ENCODE measurements around the gene ARHGAP10. TPM values are rescaled to one million over a fixed set of nuclear protein-coding genes. Genes with fewer than 3 reads are reported as not detected.
A peak's percentile ranks its signal among the peaks of the same experiment; 100 is the strongest.
"Not testable (repeated sequence)": the region's sequence is repeated elsewhere in the genome, so short reads cannot be mapped to it uniquely, and the experiment has no call there.

ARHGAP10 gene
- total RNA-seq, 4 donors from 2014 or later, result 153 to 404 (median 215) TPM

DNA sequence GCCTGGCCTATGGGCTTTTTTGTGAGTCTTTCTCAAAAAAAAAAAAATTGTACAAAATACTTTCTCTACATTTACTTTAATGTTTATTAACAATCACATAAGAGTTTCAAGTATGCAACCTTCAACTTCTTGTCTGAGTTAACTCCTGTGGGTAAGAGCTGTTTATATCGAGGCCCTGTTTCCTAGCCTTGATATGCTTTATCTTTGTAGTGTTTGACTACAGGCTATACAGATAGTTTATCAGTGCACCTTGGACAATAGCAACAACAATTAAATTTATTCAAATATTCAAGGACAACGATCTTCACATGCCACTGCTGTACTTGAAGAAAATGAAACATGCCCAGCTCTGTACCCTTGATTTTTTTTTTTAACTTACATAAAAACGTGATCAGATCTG is 178.4 kb downstream of the ARHGAP10 start:
- Histone ChIP-seq H3K27me3 (no peaks in the 10 kb centered on the region), H3K36me3 (peaks cover 0 to 87% of the 10 kb centered on the region in 2 donors), H3K9me3 (no peaks in the 10 kb centered on the region), H3K4me1 (no peaks in the 10 kb centered on the region), H3K4me3 (no peak overlapping the region), H3K27ac (no peak overlapping the region)
- no peak for TF ChIP-seq POLR2A (IDR thresholded peaks at IDR 0.05)
- no peak for TF ChIP-seq POLR2AphosphoS5 (IDR thresholded peaks at IDR 0.05)
- TF ChIP-seq, protein P1, sequence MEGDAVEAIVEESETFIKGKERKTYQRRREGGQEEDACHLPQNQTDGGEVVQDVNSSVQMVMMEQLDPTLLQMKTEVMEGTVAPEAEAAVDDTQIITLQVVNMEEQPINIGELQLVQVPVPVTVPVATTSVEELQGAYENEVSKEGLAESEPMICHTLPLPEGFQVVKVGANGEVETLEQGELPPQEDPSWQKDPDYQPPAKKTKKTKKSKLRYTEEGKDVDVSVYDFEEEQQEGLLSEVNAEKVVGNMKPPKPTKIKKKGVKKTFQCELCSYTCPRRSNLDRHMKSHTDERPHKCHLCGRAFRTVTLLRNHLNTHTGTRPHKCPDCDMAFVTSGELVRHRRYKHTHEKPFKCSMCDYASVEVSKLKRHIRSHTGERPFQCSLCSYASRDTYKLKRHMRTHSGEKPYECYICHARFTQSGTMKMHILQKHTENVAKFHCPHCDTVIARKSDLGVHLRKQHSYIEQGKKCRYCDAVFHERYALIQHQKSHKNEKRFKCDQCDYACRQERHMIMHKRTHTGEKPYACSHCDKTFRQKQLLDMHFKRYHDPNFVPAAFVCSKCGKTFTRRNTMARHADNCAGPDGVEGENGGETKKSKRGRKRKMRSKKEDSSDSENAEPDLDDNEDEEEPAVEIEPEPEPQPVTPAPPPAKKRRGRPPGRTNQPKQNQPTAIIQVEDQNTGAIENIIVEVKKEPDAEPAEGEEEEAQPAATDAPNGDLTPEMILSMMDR (IDR thresholded peaks at IDR 0.05), result no peak
- no peak for TF ChIP-seq EP300 (IDR thresholded peaks at IDR 0.05)
- no peak for ATAC-seq
- WGBS, 2 donors (ENCODE audit: low coverage in 1 of 2), result 77 to 81% methylated on average over 3 of the region's 3 CpGs

DNA sequence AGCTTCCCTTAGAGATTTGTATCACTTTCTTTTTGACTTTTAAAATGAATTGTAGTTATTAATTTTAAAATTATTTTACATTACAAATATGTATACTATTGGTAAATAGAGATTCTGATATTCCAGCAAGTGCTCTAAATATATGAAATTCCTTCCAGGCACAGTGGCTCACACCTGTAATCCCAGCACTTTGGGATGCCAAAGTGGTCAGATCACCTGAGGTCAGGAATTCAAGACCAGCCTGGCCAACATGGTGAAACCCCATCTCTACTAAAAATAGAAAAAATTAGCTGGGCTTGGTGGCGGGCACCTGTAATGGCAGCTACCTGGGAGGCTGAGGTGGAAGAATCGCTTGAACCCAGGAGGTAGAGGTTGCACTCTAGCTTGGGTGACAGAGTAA is 180.2 kb downstream of the ARHGAP10 start:
- H3K9me3 ChIP-seq, H3K4me3 ChIP-seq, ATAC-seq, H3K27me3 ChIP-seq, H3K27ac ChIP-seq: not testable (repeated sequence)
- H3K36me3 ChIP-seq, result peaks cover 0 to 92% of the 10 kb centered on the region in 2 donors
- 100% methylated on average over 2 of the region's 2 CpGs; no CpG with 5 or more reads in 1 of the 2 donors for WGBS, 2 donors (ENCODE audit: low coverage in 1 of 2)
- peaks cover 0 to 17% (median 0%) of the 10 kb centered on the region in 3 donors for H3K4me1 ChIP-seq

DNA sequence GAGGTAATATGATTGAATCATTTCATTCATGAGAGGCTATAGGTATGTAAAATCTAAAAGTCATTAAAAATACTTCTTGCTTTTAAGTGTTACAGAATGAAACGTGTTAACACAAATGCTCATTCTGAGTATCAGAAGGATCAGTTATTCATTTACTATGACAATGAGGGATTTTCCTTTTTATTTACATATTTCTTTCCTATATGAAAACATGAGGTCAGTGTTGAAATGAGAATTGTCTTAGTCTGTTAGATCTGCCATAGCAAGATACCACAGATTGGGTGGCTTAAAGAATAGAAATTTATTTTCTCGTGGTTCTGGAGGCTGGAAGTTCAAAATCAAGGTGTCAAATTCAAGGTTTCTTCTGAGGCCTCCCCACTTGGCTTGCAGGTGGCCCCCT is 181.2 kb downstream of the ARHGAP10 start:
- TF ChIP-seq POLR2A (IDR thresholded peaks at IDR 0.05), result no peak
- no peak for TF ChIP-seq EP300 (IDR thresholded peaks at IDR 0.05)
- no peak for TF ChIP-seq POLR2AphosphoS5 (IDR thresholded peaks at IDR 0.05)
- TF ChIP-seq, protein P1 (IDR thresholded peaks at IDR 0.05), result no peak
- Histone ChIP-seq H3K27ac (no peak overlapping the region), H3K4me3 (no peak overlapping the region), H3K27me3 (no peaks in the 10 kb centered on the region), H3K9me3 (no peaks in the 10 kb centered on the region), H3K4me1 (peaks cover 0 to 19% (median 0%) of the 10 kb centered on the region in 3 donors), H3K36me3 (peaks cover 0 to 88% of the 10 kb centered on the region in 2 donors)
- 88 to 97% methylated on average over 2 of the region's 2 CpGs for WGBS, 2 donors (ENCODE audit: low coverage in 1 of 2)
- ATAC-seq, result no peak

DNA sequence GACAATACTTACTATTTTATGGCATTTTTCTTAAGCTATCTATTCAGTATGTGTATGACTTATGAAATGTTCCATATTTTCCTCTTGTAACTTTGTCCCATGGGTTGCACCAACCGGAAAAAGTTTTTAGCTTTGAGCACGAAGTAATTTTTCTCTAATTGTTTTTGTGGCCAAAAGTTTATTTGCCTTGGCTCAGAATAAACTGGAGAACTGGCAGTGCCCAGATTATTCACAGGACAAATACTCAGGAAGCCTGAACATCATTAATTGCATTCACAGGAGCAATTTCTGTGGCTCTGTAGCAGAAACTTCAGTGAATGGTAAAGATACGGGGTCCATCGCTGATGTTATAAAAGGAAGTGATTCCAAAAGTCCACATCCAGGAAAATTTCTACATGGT is 184.5 kb downstream of the ARHGAP10 start:
- 34 to 62% methylated on average over 4 of the region's 4 CpGs for WGBS, 2 donors (ENCODE audit: low coverage in 1 of 2)
- Histone ChIP-seq H3K36me3 (peaks cover 0 to 86% of the 10 kb centered on the region in 2 donors), H3K4me1 (peaks cover 0 to 19% (median 0%) of the 10 kb centered on the region in 3 donors), H3K27me3 (no peaks in the 10 kb centered on the region), H3K4me3 (no peak overlapping the region), H3K9me3 (no peaks in the 10 kb centered on the region), H3K27ac (peak overlapping the region in 1 of 4 donors; percentile 35)
- no peak for ATAC-seq
- TF ChIP-seq POLR2A (IDR thresholded peaks at IDR 0.05) (no peak), EP300 (IDR thresholded peaks at IDR 0.05) (no peak), POLR2AphosphoS5 (IDR thresholded peaks at IDR 0.05) (no peak)
- TF ChIP-seq, protein P1 (IDR thresholded peaks at IDR 0.05), result no peak

DNA sequence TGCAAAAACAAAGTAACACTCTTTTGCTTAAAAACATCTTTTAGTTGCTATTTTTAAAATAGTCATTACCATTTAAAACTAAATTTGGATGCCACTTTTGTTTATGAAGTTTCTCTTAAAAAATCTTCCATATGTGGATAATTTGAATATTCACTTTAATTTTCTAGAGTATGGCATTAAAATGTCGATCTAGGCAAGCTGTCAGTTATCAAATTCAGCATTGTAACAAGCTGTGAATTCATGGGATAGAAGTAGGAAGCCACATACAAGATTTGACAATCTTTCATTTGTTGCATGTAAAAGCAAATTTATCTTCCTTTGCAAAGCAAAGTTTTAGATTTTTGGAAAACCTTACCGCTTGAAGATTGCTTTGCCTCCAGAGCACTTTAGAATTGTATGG is 191.5 kb downstream of the ARHGAP10 start:
- Histone ChIP-seq H3K4me1 (peaks cover 7 to 48% (median 11%) of the 10 kb centered on the region in 3 donors), H3K36me3 (peaks cover 0 to 54% of the 10 kb centered on the region in 2 donors), H3K4me3 (no peak overlapping the region), H3K9me3 (no peaks in the 10 kb centered on the region), H3K27me3 (no peaks in the 10 kb centered on the region), H3K27ac (no peak overlapping the region)
- 87 to 93% methylated on average over 2 of the region's 2 CpGs for WGBS, 2 donors (ENCODE audit: low coverage in 1 of 2)
- TF ChIP-seq, protein P1 (IDR thresholded peaks at IDR 0.05), result no peak
- no peak for ATAC-seq

All from gastroesophageal sphincter (tissue), 4 donors.